Measurements from ENCODE around the gene CDH2. TPM values are rescaled to one million over a fixed set of nuclear protein-coding genes. Genes with fewer than 3 reads are reported as not detected.

CDH2 gene
- total RNA-seq, 4 donors from 2014 or later: 0.20 to 4.4 (median 1.1) TPM; not detected in 1

DNA sequence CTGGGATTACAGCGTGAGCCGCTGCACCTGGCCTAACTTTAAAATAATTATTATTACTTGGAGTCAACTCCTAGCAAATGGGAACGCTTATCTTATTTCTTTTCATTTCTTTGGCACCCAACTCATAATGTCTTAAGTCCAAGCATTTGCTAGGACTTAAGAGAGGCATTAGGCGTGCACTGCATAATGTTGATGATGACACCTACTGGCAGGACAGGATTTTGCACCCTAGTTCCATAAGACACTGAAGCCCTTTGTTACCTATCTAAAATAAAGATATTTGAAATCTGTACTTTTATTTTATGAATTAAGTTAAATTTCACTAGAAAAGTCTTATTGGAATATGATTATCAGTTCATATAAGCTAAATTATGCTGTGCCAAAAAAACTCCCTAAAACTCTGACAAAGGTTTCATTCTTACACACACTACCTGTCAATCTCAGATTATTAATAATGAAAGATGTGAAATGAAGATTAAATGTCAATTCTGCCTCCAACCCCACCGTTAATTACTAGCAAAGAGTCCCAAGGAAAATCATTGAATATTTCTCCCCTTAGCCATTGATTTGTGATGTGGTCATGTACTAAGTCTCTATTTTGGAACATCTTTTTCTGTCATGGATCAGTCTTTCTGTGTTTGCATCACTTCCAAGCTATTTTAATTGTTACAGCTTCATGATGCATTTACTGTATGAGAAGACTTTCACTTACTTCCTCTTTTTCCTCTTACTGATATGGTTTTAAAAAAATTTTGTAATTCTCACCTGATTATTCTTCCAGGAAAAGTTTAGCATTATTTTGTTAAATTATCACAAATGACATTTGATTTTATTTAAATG, 12.7 kb upstream of the CDH2 start:
- in situ Hi-C loops (cut with MboI; ENCODE audit: low pct_ligation_motif_present in 1 of 4, low pct_unique_long_range_greater_than_20kb in 1 of 4, low sequenced_read_pairs in 3 of 4): loop anchor here in 1 of 4 donors (10.0 kb wide), 1 partner anchor 65 kb away; no protein-coding TSS in a partner anchor
- 59 to 67% methylated on average over 5 of the region's 5 CpGs for WGBS, 2 donors (ENCODE audit: low coverage in 1 of 2)
- no peak for TF ChIP-seq POLR2AphosphoS5 (IDR thresholded peaks at IDR 0.05)
- TF ChIP-seq EP300 (IDR thresholded peaks at IDR 0.05; ENCODE audit: low read depth): no peak
- no peak for TF ChIP-seq POLR2A (IDR thresholded peaks at IDR 0.05)
- TF ChIP-seq, protein P1, sequence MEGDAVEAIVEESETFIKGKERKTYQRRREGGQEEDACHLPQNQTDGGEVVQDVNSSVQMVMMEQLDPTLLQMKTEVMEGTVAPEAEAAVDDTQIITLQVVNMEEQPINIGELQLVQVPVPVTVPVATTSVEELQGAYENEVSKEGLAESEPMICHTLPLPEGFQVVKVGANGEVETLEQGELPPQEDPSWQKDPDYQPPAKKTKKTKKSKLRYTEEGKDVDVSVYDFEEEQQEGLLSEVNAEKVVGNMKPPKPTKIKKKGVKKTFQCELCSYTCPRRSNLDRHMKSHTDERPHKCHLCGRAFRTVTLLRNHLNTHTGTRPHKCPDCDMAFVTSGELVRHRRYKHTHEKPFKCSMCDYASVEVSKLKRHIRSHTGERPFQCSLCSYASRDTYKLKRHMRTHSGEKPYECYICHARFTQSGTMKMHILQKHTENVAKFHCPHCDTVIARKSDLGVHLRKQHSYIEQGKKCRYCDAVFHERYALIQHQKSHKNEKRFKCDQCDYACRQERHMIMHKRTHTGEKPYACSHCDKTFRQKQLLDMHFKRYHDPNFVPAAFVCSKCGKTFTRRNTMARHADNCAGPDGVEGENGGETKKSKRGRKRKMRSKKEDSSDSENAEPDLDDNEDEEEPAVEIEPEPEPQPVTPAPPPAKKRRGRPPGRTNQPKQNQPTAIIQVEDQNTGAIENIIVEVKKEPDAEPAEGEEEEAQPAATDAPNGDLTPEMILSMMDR (IDR thresholded peaks at IDR 0.05): peak; percentile 16 to 56 (median 41)
- no peaks in the 10 kb centered on the region for H3K36me3 ChIP-seq
- H3K27me3 ChIP-seq: no peaks in the 10 kb centered on the region
- H3K4me1 ChIP-seq: no peaks in the 10 kb centered on the region
- H3K27ac ChIP-seq: no peak overlapping the region
- no peaks in the 10 kb centered on the region for H3K9me3 ChIP-seq
- DNase-seq: no peak
- H3K4me3 ChIP-seq: no peak overlapping the region
- intact Hi-C loops (cut with DNase I; ENCODE audit: low total_unique reads): no loop called here

DNA sequence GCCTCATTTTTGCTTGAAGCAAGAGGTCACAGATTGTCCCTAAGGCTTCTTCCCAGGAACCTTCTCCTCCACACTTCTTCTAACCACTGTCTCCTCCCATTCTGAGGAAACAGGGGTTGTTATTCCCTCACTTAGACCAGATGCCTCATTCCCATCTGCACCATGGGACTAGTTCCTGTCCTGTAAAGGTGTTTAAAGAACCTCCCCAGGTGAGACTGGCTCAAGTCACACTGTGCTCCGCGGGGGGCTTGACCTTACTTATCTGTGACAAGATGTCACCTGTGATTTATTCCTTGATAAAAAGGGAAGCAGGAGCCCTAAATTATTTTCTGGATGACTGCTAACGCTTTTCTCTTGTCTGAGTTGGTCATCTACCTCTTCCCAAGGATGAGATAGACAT, 8.2 kb upstream of the CDH2 start:
- no peak for TF ChIP-seq POLR2A (IDR thresholded peaks at IDR 0.05)
- TF ChIP-seq POLR2AphosphoS5 (IDR thresholded peaks at IDR 0.05): no peak
- no peak for TF ChIP-seq EP300 (IDR thresholded peaks at IDR 0.05; ENCODE audit: low read depth)
- TF ChIP-seq, protein P1 (IDR thresholded peaks at IDR 0.05): no peak
- in situ Hi-C loops (cut with MboI; ENCODE audit: low pct_ligation_motif_present in 1 of 4, low pct_unique_long_range_greater_than_20kb in 1 of 4, low sequenced_read_pairs in 3 of 4) (loop anchor here in 1 of 4 donors (10.0 kb wide), 1 partner anchor 60 kb away; no protein-coding TSS in a partner anchor), intact Hi-C loops (cut with DNase I; ENCODE audit: low total_unique reads) (no loop called here)
- H3K9me3 ChIP-seq: no peaks in the 10 kb centered on the region
- no peaks in the 10 kb centered on the region for H3K4me1 ChIP-seq
- no peak overlapping the region for H3K27ac ChIP-seq
- peaks cover 14% of the 10 kb centered on the region for H3K27me3 ChIP-seq
- H3K36me3 ChIP-seq: no peaks in the 10 kb centered on the region
- DNase-seq: no peak
- no peak overlapping the region for H3K4me3 ChIP-seq
- 80 to 82% methylated on average over 1 to 3 of the region's 3 CpGs for WGBS, 2 donors (ENCODE audit: low coverage in 1 of 2)

DNA sequence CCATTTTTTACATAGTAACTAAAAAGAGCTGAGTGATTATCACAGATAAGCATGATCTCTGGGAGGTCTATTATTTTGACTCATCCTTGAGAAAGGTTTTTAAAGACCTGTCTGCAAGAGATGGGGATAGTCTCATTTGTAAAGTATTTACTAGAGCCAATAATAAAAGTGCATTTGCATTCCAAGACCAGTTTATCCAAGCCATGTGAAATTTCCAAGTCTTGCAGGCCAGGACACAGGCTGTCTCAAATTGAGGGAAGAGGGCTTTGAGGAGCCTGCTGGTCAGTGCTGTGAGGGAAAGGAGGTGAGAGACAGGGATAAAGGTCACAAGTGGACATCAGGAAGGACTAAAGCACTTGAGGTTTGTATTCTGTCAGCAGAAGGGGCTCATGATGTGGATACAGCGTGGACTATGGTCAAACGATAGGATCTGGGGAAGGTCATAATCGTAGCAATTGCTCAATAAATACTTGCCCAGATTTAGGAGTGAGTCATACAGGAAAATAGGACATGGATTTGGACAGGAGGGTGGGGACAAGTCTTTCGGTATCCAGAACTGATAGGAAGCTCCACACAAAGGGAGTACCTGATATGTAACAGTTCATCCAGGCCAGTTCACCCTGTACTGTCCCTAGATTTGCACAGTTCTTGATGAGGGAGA, 6.6 kb upstream of the CDH2 start:
- no peaks in the 10 kb centered on the region for H3K36me3 ChIP-seq
- no peak overlapping the region for H3K4me3 ChIP-seq
- 51 to 57% methylated on average over 4 of the region's 4 CpGs for whole genome bisulfite sequencing, 2 donors (ENCODE audit: low coverage in 1 of 2)
- TF ChIP-seq EP300 (IDR thresholded peaks at IDR 0.05; ENCODE audit: low read depth) (no peak), POLR2A (IDR thresholded peaks at IDR 0.05) (no peak), POLR2AphosphoS5 (IDR thresholded peaks at IDR 0.05) (no peak)
- TF ChIP-seq, protein P1 (IDR thresholded peaks at IDR 0.05): no peak
- peaks cover 29% of the 10 kb centered on the region for H3K27me3 ChIP-seq
- DNase-seq: no peak
- in situ Hi-C loops (cut with MboI; ENCODE audit: low pct_ligation_motif_present in 1 of 4, low pct_unique_long_range_greater_than_20kb in 1 of 4, low sequenced_read_pairs in 3 of 4) (loop anchor here in 1 of 4 donors (10.0 kb wide), 1 partner anchor 59 kb away; no protein-coding TSS in a partner anchor), intact Hi-C loops (cut with DNase I; ENCODE audit: low total_unique reads) (no loop called here)
- no peaks in the 10 kb centered on the region for H3K4me1 ChIP-seq
- H3K9me3 ChIP-seq: no peaks in the 10 kb centered on the region
- H3K27ac ChIP-seq: no peak overlapping the region

DNA sequence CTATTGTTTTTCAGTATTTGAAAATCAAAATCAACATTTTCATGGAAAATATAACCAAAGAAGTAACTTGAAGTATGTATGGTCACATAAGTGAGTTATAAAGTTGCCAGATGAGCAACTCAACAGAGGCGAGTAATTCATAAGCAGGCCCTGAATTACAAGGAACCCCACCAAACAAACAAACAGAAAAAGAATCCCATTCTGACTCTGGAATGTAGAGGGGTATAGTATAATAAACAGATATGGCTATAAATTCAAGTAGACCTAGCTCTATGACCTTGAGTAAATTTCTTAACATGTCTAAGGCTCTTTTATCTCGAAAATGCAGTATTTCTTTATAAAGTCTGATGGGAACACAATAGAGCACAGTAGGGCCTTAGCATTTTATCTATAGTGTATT, 4.7 kb upstream of the CDH2 start:
- TF ChIP-seq POLR2AphosphoS5 (IDR thresholded peaks at IDR 0.05) (no peak), EP300 (IDR thresholded peaks at IDR 0.05; ENCODE audit: low read depth) (no peak), POLR2A (IDR thresholded peaks at IDR 0.05) (no peak)
- TF ChIP-seq, protein P1 (IDR thresholded peaks at IDR 0.05): no peak
- Histone ChIP-seq H3K27me3 (peaks cover 46% of the 10 kb centered on the region), H3K36me3 (no peaks in the 10 kb centered on the region), H3K4me3 (no peak overlapping the region), H3K4me1 (peaks cover 0 to 13% (median 3%) of the 10 kb centered on the region in 4 donors), H3K27ac (no peak overlapping the region), H3K9me3 (no peaks in the 10 kb centered on the region)
- no peak for DNase-seq
- in situ Hi-C loops (cut with MboI; ENCODE audit: low pct_ligation_motif_present in 1 of 4, low pct_unique_long_range_greater_than_20kb in 1 of 4, low sequenced_read_pairs in 3 of 4) (loop anchor here in 1 of 4 donors (10.0 kb wide), 1 partner anchor 57 kb away; no protein-coding TSS in a partner anchor), intact Hi-C loops (cut with DNase I; ENCODE audit: low total_unique reads) (no loop called here)
- 55 to 57% methylated on average over 2 of the region's 2 CpGs for WGBS, 2 donors (ENCODE audit: low coverage in 1 of 2)

All from transverse colon (tissue), 4 donors.